Measurements from ENCODE around the gene GMPR.

GMPR gene

GRCh38 chr6:16302721-16303552, 64.5 kb downstream of the GMPR start:
- peak overlapping the region; percentile 68 for H3K4me2 ChIP-seq (ENCODE audit: low read length)
- H3K9ac ChIP-seq (ENCODE audit: low read length), result peak overlapping the region; percentile 59
- no peak overlapping the region for H4K8ac ChIP-seq (ENCODE audit: low read depth, low read length)
- H2BK15ac ChIP-seq (replicated peaks; ENCODE audit: low read depth), result no peak overlapping the region
- no CpG with 5 or more reads among the region's 27 CpGs for WGBS (ENCODE audit: extremely low coverage, insufficient coverage, low lambda C conversion rate)
- H2AK5ac ChIP-seq (ENCODE audit: low read length), result no peak overlapping the region
- H3K27ac ChIP-seq (ENCODE audit: low read depth, low read length), result no peak overlapping the region
- peaks cover 3% of the 10 kb centered on the region for H3K4me1 ChIP-seq (ENCODE audit: control insufficient read depth, low read depth, low read length)
- no peak overlapping the region for H4K5ac ChIP-seq (ENCODE audit: low read length)
- DNase-seq, result peak; percentile 45
- H3K23ac ChIP-seq (ENCODE audit: low read length), result peak overlapping the region; percentile 45
- no peaks in the 10 kb centered on the region for H3K79me2 ChIP-seq (ENCODE audit: control insufficient read depth, insufficient read depth, low read length)
- H2BK120ac ChIP-seq (ENCODE audit: low read depth, low read length), result no peak overlapping the region
- no peak overlapping the region for H3K18ac ChIP-seq (ENCODE audit: low read length)
- no peak overlapping the region for H3K4ac ChIP-seq (ENCODE audit: low read depth, low read length)
- H3K79me1 ChIP-seq (ENCODE audit: low read length), result no peaks in the 10 kb centered on the region
- no peak overlapping the region for H2BK5ac ChIP-seq (ENCODE audit: low read length)
- peak overlapping the region; percentile 78 for H3K56ac ChIP-seq (ENCODE audit: low read length)
- H3K4me3 ChIP-seq (ENCODE audit: low read length), result no peak overlapping the region
- no peaks in the 10 kb centered on the region for H3K36me3 ChIP-seq (ENCODE audit: control insufficient read depth, insufficient read depth, low read length)
- H3K27me3 ChIP-seq (ENCODE audit: insufficient read depth, low read length, poor library complexity), result no peaks in the 10 kb centered on the region

- Histone ChIP-seq H3K4ac (ENCODE audit: low read depth, low read length) (no peak overlapping the region), H3K23ac (ENCODE audit: low read length) (no peak overlapping the region), H3K9ac (ENCODE audit: low read length) (no peak overlapping the region), H2BK15ac (replicated peaks; ENCODE audit: low read depth) (no peak overlapping the region), H2BK5ac (ENCODE audit: low read length) (no peak overlapping the region), H4K5ac (ENCODE audit: low read length) (no peak overlapping the region), H3K56ac (ENCODE audit: low read length) (no peak overlapping the region), H3K79me1 (ENCODE audit: low read length) (no peaks in the 10 kb centered on the region), H3K4me2 (ENCODE audit: low read length) (no peak overlapping the region), H2BK120ac (ENCODE audit: low read depth, low read length) (no peak overlapping the region), H3K27ac (ENCODE audit: low read depth, low read length) (no peak overlapping the region), H3K18ac (ENCODE audit: low read length) (no peak overlapping the region), H3K36me3 (ENCODE audit: control insufficient read depth, insufficient read depth, low read length) (no peaks in the 10 kb centered on the region), H2AK5ac (ENCODE audit: low read length) (no peak overlapping the region), H4K8ac (ENCODE audit: low read depth, low read length) (no peak overlapping the region), H3K27me3 (ENCODE audit: insufficient read depth, low read length, poor library complexity) (no peaks in the 10 kb centered on the region), H3K79me2 (ENCODE audit: control insufficient read depth, insufficient read depth, low read length) (no peaks in the 10 kb centered on the region), H3K4me3 (ENCODE audit: low read length) (no peak overlapping the region), H3K4me1 (ENCODE audit: control insufficient read depth, low read depth, low read length) (peaks cover 3% of the 10 kb centered on the region)
- no peak for DNase-seq
- WGBS (ENCODE audit: extremely low coverage, insufficient coverage, low lambda C conversion rate), result no CpG with 5 or more reads among the region's 7 CpGs
Measured at GRCh38 chr6:16305246-16305725, 66.9 kb downstream of the GMPR start.

- Histone ChIP-seq H2BK15ac (replicated peaks; ENCODE audit: low read depth) (no peak overlapping the region), H3K79me2 (ENCODE audit: control insufficient read depth, insufficient read depth, low read length) (no peaks in the 10 kb centered on the region), H3K79me1 (ENCODE audit: low read length) (no peaks in the 10 kb centered on the region), H2BK120ac (ENCODE audit: low read depth, low read length) (no peak overlapping the region), H3K56ac (ENCODE audit: low read length) (peak overlapping the region; percentile 65), H4K5ac (ENCODE audit: low read length) (no peak overlapping the region), H3K4me1 (ENCODE audit: control insufficient read depth, low read depth, low read length) (peaks cover 3% of the 10 kb centered on the region), H2AK5ac (ENCODE audit: low read length) (no peak overlapping the region), H3K4ac (ENCODE audit: low read depth, low read length) (no peak overlapping the region), H2BK5ac (ENCODE audit: low read length) (no peak overlapping the region), H3K27ac (ENCODE audit: low read depth, low read length) (no peak overlapping the region), H3K27me3 (ENCODE audit: insufficient read depth, low read length, poor library complexity) (no peaks in the 10 kb centered on the region), H4K8ac (ENCODE audit: low read depth, low read length) (no peak overlapping the region), H3K36me3 (ENCODE audit: control insufficient read depth, insufficient read depth, low read length) (no peaks in the 10 kb centered on the region), H3K9ac (ENCODE audit: low read length) (peak overlapping the region; percentile 38), H3K23ac (ENCODE audit: low read length) (peak overlapping the region; percentile 50), H3K4me2 (ENCODE audit: low read length) (peak overlapping the region; percentile 79), H3K4me3 (ENCODE audit: low read length) (no peak overlapping the region), H3K18ac (ENCODE audit: low read length) (no peak overlapping the region)
- no CpG with 5 or more reads among the region's 19 CpGs for WGBS (ENCODE audit: extremely low coverage, insufficient coverage, low lambda C conversion rate)
- no peak for DNase-seq
Measured at GRCh38 chr6:16305788-16306187, 67.4 kb downstream of the GMPR start.

- no peak overlapping the region for H2BK15ac ChIP-seq (replicated peaks; ENCODE audit: low read depth)
- H3K27me3 ChIP-seq (ENCODE audit: insufficient read depth, low read length, poor library complexity), result no peaks in the 10 kb centered on the region
- peak overlapping the region; percentile 38 for H3K9ac ChIP-seq (ENCODE audit: low read length)
- no peak overlapping the region for H4K5ac ChIP-seq (ENCODE audit: low read length)
- no peak overlapping the region for H3K27ac ChIP-seq (ENCODE audit: low read depth, low read length)
- DNase-seq, result peak; percentile 46
- H4K8ac ChIP-seq (ENCODE audit: low read depth, low read length), result no peak overlapping the region
- no peak overlapping the region for H3K23ac ChIP-seq (ENCODE audit: low read length)
- H3K4me1 ChIP-seq (ENCODE audit: control insufficient read depth, low read depth, low read length), result peaks cover 3% of the 10 kb centered on the region
- no peaks in the 10 kb centered on the region for H3K79me2 ChIP-seq (ENCODE audit: control insufficient read depth, insufficient read depth, low read length)
- no peaks in the 10 kb centered on the region for H3K79me1 ChIP-seq (ENCODE audit: low read length)
- H3K36me3 ChIP-seq (ENCODE audit: control insufficient read depth, insufficient read depth, low read length), result no peaks in the 10 kb centered on the region
- no CpG with 5 or more reads among the region's 20 CpGs for WGBS (ENCODE audit: extremely low coverage, insufficient coverage, low lambda C conversion rate)
- H2AK5ac ChIP-seq (ENCODE audit: low read length), result no peak overlapping the region
- H3K18ac ChIP-seq (ENCODE audit: low read length), result no peak overlapping the region
- H3K4me3 ChIP-seq (ENCODE audit: low read length), result no peak overlapping the region
- peak overlapping the region; percentile 11 for H3K56ac ChIP-seq (ENCODE audit: low read length)
- H3K4ac ChIP-seq (ENCODE audit: low read depth, low read length), result no peak overlapping the region
- H2BK120ac ChIP-seq (ENCODE audit: low read depth, low read length), result no peak overlapping the region
- H3K4me2 ChIP-seq (ENCODE audit: low read length), result peak overlapping the region; percentile 79
- H2BK5ac ChIP-seq (ENCODE audit: low read length), result no peak overlapping the region
Measured at GRCh38 chr6:16306334-16306733, 67.9 kb downstream of the GMPR start.

GRCh38 chr6:16311763-16312162, 73.4 kb downstream of the GMPR start:
- H3K27me3 ChIP-seq (ENCODE audit: insufficient read depth, low read length, poor library complexity), result no peaks in the 10 kb centered on the region
- no peak overlapping the region for H2BK120ac ChIP-seq (ENCODE audit: low read depth, low read length)
- H3K36me3 ChIP-seq (ENCODE audit: control insufficient read depth, insufficient read depth, low read length), result no peaks in the 10 kb centered on the region
- no peak overlapping the region for H3K4ac ChIP-seq (ENCODE audit: low read depth, low read length)
- no peaks in the 10 kb centered on the region for H3K4me1 ChIP-seq (ENCODE audit: control insufficient read depth, low read depth, low read length)
- H3K79me2 ChIP-seq (ENCODE audit: control insufficient read depth, insufficient read depth, low read length), result no peaks in the 10 kb centered on the region
- H3K18ac ChIP-seq (ENCODE audit: low read length), result no peak overlapping the region
- H3K56ac ChIP-seq (ENCODE audit: low read length), result no peak overlapping the region
- no peak overlapping the region for H2AK5ac ChIP-seq (ENCODE audit: low read length)
- H2BK15ac ChIP-seq (replicated peaks; ENCODE audit: low read depth), result no peak overlapping the region
- no peak overlapping the region for H3K4me3 ChIP-seq (ENCODE audit: low read length)
- no peak overlapping the region for H3K4me2 ChIP-seq (ENCODE audit: low read length)
- H2BK5ac ChIP-seq (ENCODE audit: low read length), result no peak overlapping the region
- no peak for DNase-seq
- no peak overlapping the region for H3K9ac ChIP-seq (ENCODE audit: low read length)
- no peak overlapping the region for H3K27ac ChIP-seq (ENCODE audit: low read depth, low read length)
- no CpG with 5 or more reads among the region's 6 CpGs for WGBS (ENCODE audit: extremely low coverage, insufficient coverage, low lambda C conversion rate)
- H3K23ac ChIP-seq (ENCODE audit: low read length), result no peak overlapping the region
- no peak overlapping the region for H4K5ac ChIP-seq (ENCODE audit: low read length)
- H3K79me1 ChIP-seq (ENCODE audit: low read length), result no peaks in the 10 kb centered on the region
- no peak overlapping the region for H4K8ac ChIP-seq (ENCODE audit: low read depth, low read length)

All from mesendoderm (in vitro differentiated cells).